Osteocyte (in vitro differentiated cells): Measurements from ENCODE around the gene SRSF4. TPM values are rescaled to one million over a fixed set of nuclear protein-coding genes. Genes with fewer than 3 reads are reported as not detected.

ENCODE experiments used
- DNase-seq: peaks from one replicate; pipeline ENCODE4 v3.0.0; 2021; ENCODE audit warnings: mixed read lengths; ENCODE audit not compliant: unreplicated experiment; ENCODE audit errors: extremely low spot score
- H3K27ac Mint-ChIP-seq: one replicate; pipeline ENCODE4 v1.8.0; 2021; ENCODE audit warnings: mild to moderate bottlenecking, mixed read lengths; ENCODE audit not compliant: unreplicated experiment
- H3K27me3 Mint-ChIP-seq: one replicate; pipeline ENCODE4 v1.8.0; 2021; ENCODE audit warnings: mixed read lengths; ENCODE audit not compliant: unreplicated experiment
- H3K36me3 Mint-ChIP-seq: one replicate; pipeline ENCODE4 v1.8.0; 2021; ENCODE audit warnings: mixed read lengths; ENCODE audit not compliant: unreplicated experiment
- H3K4me1 Mint-ChIP-seq: one replicate; pipeline ENCODE4 v1.8.0; 2021; ENCODE audit warnings: mixed read lengths; ENCODE audit not compliant: unreplicated experiment
- H3K4me3 Mint-ChIP-seq: one replicate; pipeline ENCODE4 v1.8.0; 2021; ENCODE audit warnings: mild to moderate bottlenecking, moderate library complexity, mixed read lengths; ENCODE audit not compliant: unreplicated experiment
- H3K9me3 Mint-ChIP-seq: one replicate; pipeline ENCODE4 v1.8.0; 2021; ENCODE audit warnings: mixed read lengths; ENCODE audit not compliant: unreplicated experiment
- CTCF ChIP-seq: fragments of 200-600 bp; sonication (generic); IDR thresholded peaks from 2 replicates; pipeline ENCODE4 v1.5.0; 2021; ENCODE audit warnings: antibody characterized with exemption, mild to moderate bottlenecking, moderate library complexity
- total RNA-seq: library from RNA; stranded (reverse); gene quantifications from 2 replicates; pipeline ENCODE4 v1.2.1, GENCODE V29; 2021

SRSF4 gene
- total RNA-seq, 1 donor from 2014 or later, result 74.6 TPM

DNA sequence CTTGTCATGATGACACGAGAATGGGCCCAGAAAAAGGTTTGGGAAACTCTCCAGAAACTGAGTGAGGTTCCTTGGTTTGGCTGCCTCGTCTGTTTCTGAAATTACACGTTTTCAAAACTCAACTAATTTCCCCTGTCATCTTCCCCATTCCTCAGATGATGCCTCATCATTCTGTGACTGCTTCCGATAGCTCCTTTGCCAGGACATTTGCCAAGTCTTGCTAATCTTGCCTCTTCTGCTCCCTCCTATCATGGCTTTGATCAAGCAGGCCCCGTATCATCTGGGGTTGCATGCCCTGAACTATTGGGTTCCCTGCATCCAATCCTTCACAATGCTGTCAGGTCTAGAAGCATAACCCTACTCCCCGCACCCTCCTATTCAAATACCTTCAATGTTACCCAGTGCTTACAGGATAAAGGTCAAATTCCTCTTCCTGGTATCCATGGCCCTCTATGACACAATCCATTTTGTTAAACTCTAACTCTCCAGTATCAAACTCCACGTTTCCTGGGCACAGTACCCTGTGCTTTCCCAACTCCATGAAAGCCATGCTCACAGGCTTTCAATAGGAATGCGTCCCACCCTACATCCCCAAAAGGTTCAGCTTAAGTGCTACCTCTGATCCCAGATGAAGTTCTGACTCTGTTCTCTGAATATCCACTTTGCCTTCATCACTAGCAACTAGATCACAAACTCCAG is 35.8 kb downstream of the SRSF4 start:
- H3K4me1 Mint-ChIP-seq, result no peaks in the 10 kb centered on the region
- no peak overlapping the region for H3K4me3 Mint-ChIP-seq
- H3K27ac Mint-ChIP-seq, result no peak overlapping the region
- DNase-seq, result no peak
- peaks cover 61% of the 10 kb centered on the region for H3K36me3 Mint-ChIP-seq
- H3K9me3 Mint-ChIP-seq, result no peaks in the 10 kb centered on the region
- no peaks in the 10 kb centered on the region for H3K27me3 Mint-ChIP-seq
- TF ChIP-seq CTCF, result no peak

DNA sequence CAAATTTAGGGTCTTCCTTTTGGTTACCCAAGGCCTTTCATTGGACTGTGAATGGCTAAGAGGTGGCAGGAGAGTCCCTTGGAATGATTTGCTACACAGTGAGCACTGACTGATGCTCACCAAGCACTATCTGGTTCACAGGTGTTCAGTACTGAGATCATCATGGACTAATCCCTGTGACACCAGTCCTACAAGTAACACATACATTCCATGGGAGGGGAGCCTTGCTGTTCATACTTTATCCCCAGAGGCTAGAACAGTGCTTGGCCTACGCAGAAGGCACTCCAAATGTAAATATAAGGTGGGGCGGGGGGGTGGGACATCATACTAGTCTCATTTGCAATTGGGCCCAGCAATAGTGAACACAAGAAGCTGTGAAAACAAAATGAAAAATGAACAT is 37.5 kb downstream of the SRSF4 start:
- DNase-seq, result no peak
- Mint-ChIP-seq H3K27ac (no peak overlapping the region), H3K9me3 (no peaks in the 10 kb centered on the region), H3K27me3 (no peaks in the 10 kb centered on the region), H3K36me3 (peaks cover 47% of the 10 kb centered on the region), H3K4me1 (no peaks in the 10 kb centered on the region), H3K4me3 (no peak overlapping the region)
- no peak for TF ChIP-seq CTCF

- Mint-ChIP-seq H3K4me1 (no peaks in the 10 kb centered on the region), H3K27me3 (no peaks in the 10 kb centered on the region), H3K36me3 (peaks cover 32% of the 10 kb centered on the region), H3K4me3 (no peak overlapping the region), H3K27ac (no peak overlapping the region), H3K9me3 (no peaks in the 10 kb centered on the region)
- DNase-seq, result no peak
- no peak for TF ChIP-seq CTCF
Measured at GRCh38 chr1:29142714-29143113, 39.0 kb downstream of the SRSF4 start.

DNA sequence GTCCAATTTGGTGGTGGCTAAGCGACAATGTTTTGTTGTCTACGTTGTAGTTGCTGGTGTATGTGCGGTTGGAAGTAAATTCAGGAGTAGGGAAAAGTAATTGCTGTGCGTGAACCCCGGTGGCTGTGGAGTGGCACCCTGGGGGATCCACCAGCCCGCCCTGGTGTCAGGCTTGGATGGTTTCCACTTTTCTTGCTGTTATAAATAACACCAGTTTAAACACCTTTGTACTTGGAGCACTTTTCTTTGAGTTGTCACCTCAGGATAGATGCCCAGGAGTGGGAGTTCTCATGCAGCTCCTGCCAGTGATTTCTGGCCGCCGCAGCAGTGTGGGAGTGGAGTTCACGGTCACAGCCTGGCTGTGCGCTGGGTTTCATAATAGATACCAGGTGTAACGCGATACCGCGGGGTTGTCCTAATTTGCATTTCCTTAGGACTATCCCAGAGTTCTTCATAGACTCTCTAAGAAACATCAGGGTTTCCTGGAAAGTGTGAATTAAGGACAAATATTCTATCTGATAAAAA is 45.2 kb downstream of the SRSF4 start:
- Mint-ChIP-seq H3K36me3 (no peaks in the 10 kb centered on the region), H3K9me3 (no peaks in the 10 kb centered on the region), H3K4me1 (peaks cover 3% of the 10 kb centered on the region), H3K27me3 (no peaks in the 10 kb centered on the region), H3K27ac (no peak overlapping the region), H3K4me3 (no peak overlapping the region)
- TF ChIP-seq CTCF, result no peak
- DNase-seq, result no peak

GRCh38 chr1:29134695-29135028 is 47.0 kb downstream of the SRSF4 start:
- H3K36me3 Mint-ChIP-seq, result no peaks in the 10 kb centered on the region

More at GRCh38 chr1:29134695-29135028, 47.0 kb downstream of the SRSF4 start:
- no peaks in the 10 kb centered on the region for H3K27me3 Mint-ChIP-seq
- peaks cover 3% of the 10 kb centered on the region for H3K4me1 Mint-ChIP-seq
- H3K4me3 Mint-ChIP-seq, result no peak overlapping the region
- no peak overlapping the region for H3K27ac Mint-ChIP-seq
- H3K9me3 Mint-ChIP-seq, result no peaks in the 10 kb centered on the region
- TF ChIP-seq CTCF, result no peak
- no peak for DNase-seq
